GM21423 (cell line): ENCODE data around the gene SLC28A3.
A peak's percentile ranks its signal among the peaks of the same experiment; 100 is the strongest.

Experiments used
- ATAC-seq: cut with Tn5 transposase; IDR thresholded peaks from one replicate; pipeline ENCODE4 v1.9.1; 2021; ENCODE audit warnings: mild to moderate bottlenecking, moderate library complexity; ENCODE audit not compliant: unreplicated experiment

SLC28A3 gene

GRCh38 chr9:84301851-84302250 lies 38.7 kb downstream of the SLC28A3 start:
- no peak for ATAC-seq

GRCh38 chr9:84300271-84300670 lies 40.3 kb downstream of the SLC28A3 start:
- ATAC-seq, result no peak

DNA sequence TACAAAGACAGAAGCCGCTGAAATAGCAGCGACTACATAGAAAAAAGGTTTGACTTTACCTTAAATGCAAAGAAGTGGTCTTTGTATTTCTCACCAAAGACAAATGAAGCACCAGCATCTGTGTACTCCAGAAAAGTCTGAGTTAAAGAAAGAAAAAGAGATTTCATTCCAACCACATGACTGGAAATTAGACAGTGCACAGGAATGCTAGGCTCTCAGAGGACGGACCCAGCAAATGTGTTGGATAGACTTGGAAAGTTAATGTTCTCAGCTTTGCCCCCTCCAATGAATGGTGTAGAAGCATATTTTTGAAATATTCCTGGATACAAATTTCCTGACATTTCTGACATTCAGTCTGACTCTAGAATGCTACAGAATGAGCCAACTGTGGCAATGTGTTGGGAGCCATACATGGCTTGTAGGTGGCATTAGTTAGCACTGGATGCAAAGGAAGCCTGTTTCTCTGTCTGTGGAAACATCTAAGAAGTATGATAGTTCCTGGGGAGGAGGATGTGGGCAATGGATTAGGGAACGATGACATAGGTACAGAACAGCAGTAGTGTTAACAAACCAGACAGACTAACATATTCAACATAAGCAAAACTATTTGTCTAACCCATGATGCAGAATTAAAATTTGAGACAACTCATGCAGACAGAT lies 43.3 kb downstream of the SLC28A3 start:
- ATAC-seq, result no peak

DNA sequence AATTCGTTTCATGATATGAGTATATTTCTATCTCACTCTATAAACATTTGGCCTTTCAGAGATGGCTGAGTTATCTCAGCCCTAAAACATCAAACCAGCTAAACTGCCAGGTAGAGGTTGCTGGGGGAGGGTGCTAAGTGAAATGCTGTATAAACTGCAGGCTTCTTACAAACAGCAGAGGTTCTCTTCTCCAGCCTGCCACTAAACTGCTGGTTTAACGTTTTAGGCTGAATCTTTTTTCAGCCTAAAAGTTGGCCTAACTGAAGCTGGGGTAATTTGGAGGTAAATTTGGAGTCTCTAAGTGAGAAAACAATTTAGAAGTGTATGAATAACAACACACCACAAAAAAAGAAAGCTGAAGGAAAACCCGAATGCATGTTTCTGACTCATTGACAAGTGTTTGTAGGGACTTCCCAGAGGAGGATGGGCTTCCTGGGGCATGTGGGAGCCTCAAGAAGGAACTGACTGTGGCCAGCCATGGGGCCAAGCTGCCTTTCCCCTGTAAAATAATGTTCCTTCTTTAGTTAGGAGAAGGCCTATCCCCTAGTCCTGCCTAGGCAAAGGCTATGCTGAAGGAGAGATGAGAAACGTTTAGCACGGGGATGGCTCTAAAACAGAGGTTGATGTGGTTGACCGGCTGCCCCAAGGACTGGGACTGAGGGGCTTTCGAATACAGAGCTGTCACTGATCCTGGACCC lies 44.3 kb downstream of the SLC28A3 start:
- peak; percentile 43 for ATAC-seq

DNA sequence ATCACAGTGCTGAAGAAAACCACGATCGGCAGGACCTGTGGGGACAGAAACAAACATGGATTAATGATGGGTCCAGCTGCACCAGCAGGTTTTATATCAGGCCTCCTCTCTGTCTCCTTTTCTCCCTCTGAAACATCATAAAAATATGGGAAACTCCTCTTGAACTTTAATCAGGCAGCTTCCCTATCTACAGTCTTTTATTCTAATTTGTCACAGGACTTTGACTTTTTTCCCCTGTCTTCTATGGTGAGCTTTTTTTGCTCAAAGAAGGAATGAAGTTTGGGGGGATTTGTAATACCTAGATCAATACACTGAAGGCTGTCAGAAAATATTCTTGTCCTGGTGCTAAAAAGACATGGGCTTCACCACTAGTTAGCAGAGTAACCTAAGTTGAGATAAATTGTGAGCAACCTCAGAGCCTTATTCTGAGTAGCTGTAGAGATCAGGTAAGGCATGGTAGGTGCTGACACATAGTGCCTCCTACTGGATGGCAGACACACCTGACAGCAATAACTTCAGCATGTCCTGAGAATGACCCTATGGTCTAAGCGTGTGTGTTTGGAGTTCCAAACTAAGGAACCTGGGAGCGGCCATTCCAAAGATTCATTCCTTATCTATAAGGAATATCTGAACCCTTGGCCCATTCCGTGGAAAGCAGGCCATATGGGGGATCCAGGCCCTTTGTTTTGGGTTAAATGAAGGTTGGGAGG lies 46.2 kb downstream of the SLC28A3 start:
- ATAC-seq, result no peak

DNA sequence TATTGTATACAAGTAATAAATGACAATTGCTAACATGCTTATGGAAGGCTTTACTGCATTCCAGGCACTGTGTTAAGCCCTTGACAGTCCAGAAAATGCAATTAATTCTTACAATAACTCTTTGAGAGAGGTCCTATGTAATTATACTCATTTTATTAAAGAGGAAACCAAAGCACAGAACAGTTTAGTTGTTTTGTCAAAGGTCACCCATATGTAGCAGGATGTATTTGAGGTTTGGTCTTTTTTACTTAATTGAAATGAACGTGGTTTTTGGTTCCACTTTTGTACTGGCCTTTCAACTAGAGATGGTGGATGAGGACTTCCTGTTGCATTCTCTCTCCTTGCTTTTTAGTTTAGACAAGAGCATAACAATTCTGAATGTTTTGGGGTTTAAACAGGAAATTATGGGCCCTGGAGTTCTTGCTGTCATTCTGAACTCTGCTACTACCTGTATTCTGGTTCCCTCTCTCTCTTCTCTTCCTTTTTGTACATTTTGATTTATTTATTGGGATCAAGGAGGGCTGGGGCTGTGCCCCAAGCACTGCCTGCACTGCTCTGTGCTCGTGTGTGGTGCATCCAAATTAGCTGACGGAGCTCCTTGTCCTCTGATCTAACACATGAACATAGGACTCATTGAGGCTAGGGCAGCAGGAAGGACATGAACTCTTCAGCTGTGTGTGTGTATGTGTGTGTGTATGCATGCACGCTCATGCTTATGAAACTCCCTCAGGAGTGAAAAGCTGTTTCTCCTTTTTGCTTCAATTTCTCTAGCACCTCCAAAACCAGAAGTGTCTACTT lies 47.4 kb downstream of the SLC28A3 start:
- peak; percentile 77 for ATAC-seq

GRCh38 chr9:84285381-84285780 lies 55.2 kb downstream of the SLC28A3 start:
- no peak for ATAC-seq

DNA sequence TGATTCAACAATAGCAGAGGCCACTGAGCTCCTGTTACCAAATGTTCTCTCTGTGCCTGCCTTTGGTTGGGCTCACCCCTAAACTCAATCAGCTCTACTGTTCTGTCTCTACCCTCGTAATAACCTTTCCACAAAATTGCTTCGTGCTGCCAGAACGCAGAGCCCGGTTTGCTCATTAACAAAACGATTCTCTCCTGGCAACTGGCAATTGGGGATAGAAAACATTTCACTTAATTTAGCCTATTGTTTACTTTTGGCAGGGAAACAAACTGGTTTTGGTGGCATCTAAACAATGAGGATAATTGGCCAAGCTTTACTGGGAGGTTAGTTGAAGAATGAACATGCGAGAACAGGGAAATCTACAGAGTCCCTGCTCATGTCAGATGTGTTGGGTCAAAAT lies 56.6 kb downstream of the SLC28A3 start:
- ATAC-seq, result no peak

DNA sequence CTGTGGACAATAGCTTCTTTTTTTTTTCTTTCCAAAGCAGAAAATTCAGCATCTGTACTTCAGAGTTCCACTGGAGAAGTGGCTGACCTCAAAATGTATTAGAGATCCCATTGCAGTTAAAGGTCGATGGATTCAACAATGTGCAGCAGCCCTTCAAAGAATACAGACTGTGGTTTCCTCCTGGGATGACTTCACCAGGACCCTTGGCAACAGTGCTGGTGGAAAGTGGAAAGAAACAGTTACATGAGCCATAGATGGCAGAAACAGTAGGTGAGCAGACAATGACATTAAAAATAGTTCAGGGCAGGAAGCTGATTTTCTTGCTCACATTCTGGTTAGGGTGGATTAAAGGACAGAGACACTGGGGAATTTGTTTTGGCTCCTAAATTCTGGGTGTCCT lies 62.4 kb downstream of the SLC28A3 start:
- no peak for ATAC-seq

GRCh38 chr9:84277646-84278045 lies 62.9 kb downstream of the SLC28A3 start:
- no peak for ATAC-seq

- no peak for ATAC-seq
These were observed 63.8 kb downstream of the SLC28A3 start for GRCh38 chr9:84276741-84277140.

- no peak for ATAC-seq
These were observed 68.5 kb downstream of the SLC28A3 start for GRCh38 chr9:84271921-84272556.

- peak; percentile 97 for ATAC-seq
These were observed 69.0 kb downstream of the SLC28A3 start for GRCh38 chr9:84271531-84271900.

GRCh38 chr9:84270847-84271530 lies 69.6 kb downstream of the SLC28A3 start:
- peak; percentile 27 for ATAC-seq

- ATAC-seq, result peak; percentile 56
These were observed 74.4 kb downstream of the SLC28A3 start for GRCh38 chr9:84266087-84266561.

GRCh38 chr9:84264307-84265029 lies 76.1 kb downstream of the SLC28A3 start:
- no peak for ATAC-seq

DNA sequence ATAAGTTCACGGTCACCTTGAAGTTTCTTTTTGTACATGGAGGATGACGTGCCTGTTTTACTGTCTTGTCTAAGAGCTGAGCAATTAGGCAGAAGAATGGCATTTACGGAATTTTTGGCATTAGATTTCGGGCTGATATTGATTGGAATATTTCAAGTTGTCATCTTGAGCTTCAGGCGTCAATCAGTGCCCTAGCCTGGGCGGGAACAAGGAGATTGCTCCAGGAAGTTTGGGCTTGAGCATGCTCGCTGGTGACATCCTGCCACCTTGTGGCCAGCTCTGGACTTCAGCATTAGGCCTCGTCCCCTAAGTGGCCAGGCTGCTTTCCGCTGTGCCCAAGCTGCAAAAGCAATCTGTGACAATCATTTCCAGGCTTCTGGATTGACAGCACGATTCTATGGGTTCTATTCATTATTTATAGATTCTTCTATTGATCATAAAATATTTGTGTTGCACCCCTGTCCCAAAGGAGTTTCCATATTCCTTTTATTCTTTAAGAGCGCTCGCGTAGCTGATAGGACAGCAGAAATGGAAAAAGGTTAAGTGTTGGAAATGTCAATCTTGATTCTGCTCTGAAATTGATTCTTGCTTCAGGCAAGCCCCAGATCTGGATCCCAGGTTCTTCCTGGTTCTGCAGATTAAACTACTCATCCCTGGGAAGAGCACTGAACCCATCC lies 79.3 kb downstream of the SLC28A3 start:
- ATAC-seq, result no peak

DNA sequence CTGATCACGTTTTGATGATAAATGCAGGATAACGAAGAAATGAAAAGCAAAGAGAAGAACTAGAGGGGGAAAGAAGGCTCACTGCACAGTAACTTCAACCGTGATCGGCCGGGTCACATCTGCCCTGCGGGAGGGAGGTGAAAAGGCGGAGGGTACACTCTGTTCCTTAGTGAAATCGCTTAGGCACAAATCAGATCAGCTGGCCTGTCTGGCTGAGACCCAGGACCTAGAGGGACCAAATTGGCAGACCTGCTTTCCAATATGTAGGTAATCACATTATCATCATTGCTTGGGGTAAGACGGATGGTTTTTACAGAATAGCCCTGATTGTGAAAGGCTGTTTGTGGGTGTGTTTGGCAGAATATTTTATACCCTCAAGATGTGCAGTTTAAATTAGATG lies 82.2 kb downstream of the SLC28A3 start:
- ATAC-seq, result no peak

DNA sequence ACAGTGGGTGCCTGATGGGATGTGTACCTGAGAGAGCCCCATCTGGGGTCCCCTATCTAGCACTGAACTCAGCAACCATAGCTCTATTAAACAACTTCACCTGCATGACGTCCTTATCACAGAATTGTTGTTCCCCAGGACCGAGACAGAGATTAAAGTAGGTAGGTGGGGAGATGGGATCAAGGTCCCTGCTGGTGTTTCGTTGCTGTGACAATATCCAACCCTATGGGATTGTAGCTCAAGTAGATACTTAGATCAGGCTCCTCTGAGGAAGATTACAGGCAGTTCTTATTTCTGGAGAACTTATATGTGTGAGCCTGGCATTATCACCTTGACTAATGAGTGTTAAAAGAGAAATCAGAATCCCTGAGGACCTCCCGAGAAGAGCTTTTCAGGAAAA lies 84.9 kb downstream of the SLC28A3 start:
- ATAC-seq, result no peak
